Stimulated activated CD8-positive, alpha-beta memory T cell treated with anti-CD3 and anti-CD28 coated beads, Interleukin-7, amount 100 ng/mL, for 24 hours (primary cell): ENCODE measurements around the gene ST3GAL3.

Experiments used
- DNase-seq: peaks from one replicate; pipeline ENCODE4 v3.0.0-alpha.2; 2020; ENCODE audit warnings: low read depth

ST3GAL3 gene

DNA sequence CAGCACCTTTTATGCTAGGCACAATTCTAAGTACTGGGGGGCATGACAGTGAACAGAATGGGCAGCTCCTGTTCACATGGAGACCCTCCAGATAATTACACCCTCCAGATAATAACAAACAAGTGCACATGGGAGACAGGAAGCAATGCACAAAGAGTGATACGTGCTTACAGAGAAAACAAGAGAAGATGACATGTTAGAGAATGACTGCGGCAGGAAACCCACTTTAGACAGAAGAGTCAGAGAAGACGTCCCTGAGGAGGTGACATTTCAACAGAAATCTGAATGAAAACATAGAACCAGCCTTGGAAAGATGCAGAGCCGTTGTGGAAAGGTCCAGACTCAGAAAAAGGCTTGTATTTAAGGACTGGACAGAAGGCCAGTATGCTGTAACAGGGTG, 171.5 kb downstream of the ST3GAL3 start:
- no peak for DNase-seq

GRCh38 chr1:43879414-43879813, 172.1 kb downstream of the ST3GAL3 start:
- no peak for DNase-seq

GRCh38 chr1:43879996-43880395, 172.7 kb downstream of the ST3GAL3 start:
- DNase-seq: no peak

DNA sequence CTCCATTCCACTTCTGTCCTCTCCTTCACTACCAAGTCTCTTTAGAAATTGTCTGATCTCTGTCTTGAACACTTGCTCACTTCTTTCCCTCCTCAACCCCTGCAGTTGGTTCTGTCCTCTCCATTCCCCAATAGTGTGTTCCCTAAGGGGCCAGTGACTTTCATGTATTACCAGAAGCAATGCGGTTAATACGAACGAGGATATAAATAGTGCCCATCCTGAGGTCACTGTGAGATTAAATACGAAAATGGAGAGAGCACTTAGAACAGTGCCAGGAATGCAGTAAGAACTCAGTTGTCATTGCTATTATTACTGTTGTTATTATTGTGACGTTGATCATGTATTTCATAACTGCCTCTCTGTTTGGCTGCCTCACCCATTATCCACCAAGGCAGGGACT, 173.3 kb downstream of the ST3GAL3 start:
- DNase-seq: no peak

DNA sequence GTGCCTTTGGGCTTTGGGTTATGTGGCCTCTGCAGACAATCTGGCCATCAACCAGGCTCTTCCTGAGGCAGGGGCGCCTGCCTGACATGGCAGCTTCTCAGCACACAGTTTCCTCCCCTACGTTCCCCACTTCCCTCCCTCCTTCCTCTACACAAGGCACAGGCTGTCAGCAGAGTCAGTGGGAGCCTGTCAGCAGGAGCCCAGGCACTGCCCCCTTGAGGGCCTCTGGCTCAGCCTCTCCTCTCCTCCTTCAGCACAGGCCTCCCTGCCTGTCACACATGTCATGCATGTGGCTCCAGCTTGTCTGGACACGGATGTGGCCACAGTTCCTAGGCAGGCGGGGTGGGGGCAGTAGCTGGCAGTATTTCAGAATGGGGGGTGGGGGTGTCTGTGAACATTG, 174.1 kb downstream of the ST3GAL3 start:
- no peak for DNase-seq

DNA sequence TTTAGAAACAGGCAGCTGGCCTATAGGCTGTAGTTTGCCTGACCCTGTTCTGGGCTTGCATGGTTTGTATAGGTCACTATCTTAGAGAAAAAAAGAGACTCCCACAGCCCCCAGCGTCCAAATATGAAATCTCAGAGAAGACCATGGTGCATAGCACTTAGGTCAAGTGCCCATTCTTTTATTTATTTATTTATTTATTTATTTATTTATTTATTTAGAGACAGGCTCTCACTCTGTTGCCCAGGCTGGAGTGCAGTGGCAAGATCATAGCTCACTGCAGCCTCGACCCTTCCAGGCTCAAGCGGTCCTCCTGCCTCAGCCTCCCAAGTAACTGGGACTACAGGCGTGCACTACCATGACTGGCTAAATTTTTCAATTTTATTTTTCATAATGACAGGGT, 175.4 kb downstream of the ST3GAL3 start:
- DNase-seq: no peak

DNA sequence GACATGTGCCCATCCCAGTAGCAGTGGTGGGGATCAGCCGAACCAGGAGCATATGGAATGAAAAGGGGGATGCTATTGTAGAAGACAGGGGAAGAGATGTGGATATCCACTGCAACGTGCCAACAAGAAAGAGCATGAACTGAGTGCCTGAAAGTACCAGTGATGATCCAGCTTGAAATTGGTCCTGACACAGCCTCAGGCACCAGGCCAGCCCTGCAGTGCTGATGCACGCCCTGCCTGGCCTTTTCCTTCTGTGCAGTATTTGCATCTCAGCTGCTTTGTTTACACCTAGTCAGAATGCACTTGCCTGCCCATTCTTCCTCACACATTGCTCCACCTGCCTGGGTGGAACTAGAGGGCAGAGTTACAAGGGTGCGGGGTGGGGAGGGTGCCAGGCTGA, 176.0 kb downstream of the ST3GAL3 start:
- no peak for DNase-seq

DNA sequence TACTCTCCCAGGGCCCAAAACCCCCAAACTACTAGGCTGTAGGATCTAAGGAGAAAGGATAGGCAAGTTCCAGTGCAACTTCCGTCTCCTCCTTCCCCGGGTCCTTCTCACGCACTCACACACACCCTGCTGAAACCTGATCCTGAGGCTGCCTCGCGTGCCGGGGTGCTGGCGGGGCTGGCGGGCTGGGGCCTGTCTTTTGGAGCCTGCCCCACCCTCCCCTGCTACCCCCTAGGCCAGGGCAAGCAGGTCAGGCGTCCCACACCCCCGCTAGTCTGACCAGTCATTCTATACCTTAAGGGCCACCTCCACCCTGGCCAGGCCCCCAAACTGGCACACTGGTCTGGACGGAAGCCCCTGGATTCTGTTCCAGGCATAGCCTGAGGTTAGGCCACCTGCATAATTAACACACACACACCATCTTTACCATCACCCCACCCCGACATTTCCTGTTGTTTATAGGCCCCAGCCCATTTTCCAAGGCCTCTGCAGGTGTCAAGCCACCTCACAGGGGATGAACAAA, 178.0 kb downstream of the ST3GAL3 start:
- no peak for DNase-seq

- no peak for DNase-seq
These were observed 180.4 kb downstream of the ST3GAL3 start for GRCh38 chr1:43887748-43888147.

DNA sequence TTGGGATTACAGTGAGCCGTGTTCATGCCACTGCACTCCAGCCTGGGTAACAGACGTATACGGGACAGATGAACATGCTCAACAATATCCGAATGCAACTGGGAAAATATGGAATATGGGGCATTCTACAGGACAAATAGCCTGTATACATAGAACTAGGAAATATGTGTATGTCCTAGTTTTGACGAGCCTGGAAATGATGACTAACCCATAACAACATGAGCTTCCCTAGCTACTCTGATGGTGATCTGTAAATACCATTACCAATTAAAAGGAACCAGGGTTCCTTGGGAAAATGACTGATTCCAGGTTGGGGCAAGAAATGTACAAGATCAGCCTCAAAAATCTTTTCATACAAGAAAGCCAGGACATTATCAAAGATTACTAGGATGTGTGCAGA, 183.5 kb downstream of the ST3GAL3 start:
- no peak for DNase-seq

DNA sequence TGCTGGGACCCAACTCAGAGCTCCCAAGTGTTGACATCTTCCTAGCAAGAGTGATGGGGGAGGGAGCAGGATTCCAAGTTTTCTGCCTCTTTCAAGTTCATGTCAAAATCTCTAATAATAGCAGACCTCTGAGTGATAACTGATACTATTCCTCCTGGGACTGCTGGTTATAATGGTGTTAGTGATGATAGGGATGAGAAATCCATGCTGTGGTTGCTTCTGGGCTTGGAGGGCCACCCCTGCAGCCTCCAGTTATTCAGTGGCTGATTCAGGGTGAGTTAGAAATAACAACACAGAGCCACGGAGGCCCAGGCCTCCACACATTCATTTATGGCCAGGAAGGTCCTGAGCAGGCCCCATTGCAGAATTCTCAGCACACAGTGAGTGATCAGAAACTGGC, 185.7 kb downstream of the ST3GAL3 start:
- no peak for DNase-seq

DNA sequence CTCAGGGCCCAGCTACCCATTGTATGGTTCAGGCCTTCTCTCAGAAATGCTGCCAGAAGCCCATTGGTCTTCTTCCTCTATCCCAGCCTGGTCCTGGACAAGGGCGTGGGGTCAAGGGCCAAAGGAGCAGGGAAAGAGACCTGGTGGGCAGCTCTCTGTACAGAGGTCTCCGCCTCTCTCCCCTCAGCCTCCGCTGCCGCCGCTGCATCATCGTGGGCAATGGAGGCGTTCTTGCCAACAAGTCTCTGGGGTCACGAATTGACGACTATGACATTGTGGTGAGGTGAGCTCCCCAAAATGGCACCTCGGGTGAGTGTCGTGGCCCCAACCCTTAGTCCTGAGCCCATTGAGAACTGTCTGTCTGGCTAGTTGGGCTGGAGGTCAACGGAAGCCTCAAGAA, 191.6 kb downstream of the ST3GAL3 start:
- DNase-seq: no peak

GRCh38 chr1:43900386-43900785, 193.1 kb downstream of the ST3GAL3 start:
- DNase-seq: no peak

GRCh38 chr1:43901196-43901961, 194.0 kb downstream of the ST3GAL3 start:
- DNase-seq: no peak

GRCh38 chr1:43902058-43902831, 194.9 kb downstream of the ST3GAL3 start:
- DNase-seq: no peak

DNA sequence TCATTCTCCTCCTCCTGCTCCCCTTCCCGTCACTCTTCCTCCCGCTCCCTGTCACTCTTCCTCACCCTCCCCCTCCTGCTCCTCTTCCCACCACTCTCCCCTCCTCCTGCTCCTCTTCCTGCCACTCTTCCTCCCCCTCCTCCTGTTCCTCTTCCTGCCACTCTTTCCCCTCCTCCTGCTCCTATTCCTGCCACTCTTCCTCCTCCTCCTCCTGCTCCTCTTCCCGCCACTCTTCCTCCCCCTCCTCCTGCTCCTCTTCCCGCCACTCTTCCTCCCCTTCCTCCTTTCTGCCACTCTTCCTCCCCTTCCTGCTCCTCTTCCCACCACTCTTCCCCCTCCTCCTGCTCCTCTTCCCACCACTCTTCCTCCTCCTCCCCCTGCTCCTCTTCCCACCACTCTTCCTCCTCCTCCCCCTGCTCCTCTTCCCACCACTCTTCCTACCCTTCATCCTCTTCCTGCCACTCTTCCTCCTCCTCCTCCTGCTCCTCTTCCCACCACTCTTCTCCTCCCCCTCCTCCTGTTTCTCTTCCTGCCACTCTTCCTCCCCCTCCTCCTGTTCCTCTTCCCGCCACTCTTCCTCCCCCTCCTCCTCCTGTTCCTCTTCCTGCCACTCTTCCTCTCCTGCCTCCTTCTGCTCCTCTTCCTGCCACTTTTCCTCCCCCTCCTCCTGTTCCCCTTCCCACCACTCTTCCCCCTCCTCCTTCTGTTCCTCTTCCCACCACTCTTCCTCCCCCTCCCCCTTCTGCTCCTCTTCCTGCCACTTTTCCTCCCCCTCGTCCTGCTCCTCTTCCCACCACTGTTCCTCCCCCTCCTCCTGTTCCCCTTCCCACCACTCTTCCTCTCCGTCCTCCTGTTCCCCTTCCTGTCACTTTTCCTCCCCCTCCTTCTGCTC, 197.6 kb downstream of the ST3GAL3 start:
- no peak for DNase-seq

DNA sequence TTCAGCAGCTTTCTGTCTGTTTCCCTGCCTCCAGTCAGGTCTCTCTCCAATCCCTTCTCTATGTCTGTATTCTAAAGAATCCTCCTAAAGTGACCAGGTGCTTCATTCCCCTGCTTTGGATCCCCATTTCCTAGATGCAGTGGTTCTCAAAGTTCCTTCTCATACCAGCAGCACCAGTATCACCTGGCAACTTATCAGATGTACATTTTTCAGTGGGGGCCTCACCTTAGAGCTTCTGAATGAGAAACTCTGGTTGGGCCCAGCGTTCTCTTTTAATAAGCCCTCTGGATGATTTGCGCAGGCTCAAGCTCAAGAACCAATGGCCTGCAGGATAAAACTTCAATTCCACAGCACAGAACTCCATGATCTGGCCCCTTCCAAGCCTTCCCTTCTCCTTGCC, 200.9 kb downstream of the ST3GAL3 start:
- no peak for DNase-seq

DNA sequence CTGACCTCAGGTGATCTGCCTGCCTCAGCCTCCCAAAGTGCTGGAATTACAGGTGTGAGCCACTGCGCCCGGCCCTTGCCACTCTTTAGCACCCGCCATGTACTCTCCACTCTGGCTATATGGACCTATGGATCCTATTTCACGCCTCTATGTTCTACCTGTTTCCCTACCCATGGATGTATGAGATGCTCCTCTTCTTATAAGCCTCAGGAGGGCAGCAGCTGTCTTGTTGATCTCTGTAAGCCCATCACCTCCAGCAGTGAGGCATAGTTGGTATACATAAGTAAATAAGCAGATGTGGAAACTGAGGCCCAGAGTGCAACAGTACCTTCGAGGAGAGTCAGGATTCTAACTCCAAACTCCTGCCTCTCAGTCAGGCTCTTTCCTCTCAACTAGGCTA, 201.5 kb downstream of the ST3GAL3 start:
- no peak for DNase-seq

- no peak for DNase-seq
These were observed 203.0 kb downstream of the ST3GAL3 start for GRCh38 chr1:43910343-43910742.

DNA sequence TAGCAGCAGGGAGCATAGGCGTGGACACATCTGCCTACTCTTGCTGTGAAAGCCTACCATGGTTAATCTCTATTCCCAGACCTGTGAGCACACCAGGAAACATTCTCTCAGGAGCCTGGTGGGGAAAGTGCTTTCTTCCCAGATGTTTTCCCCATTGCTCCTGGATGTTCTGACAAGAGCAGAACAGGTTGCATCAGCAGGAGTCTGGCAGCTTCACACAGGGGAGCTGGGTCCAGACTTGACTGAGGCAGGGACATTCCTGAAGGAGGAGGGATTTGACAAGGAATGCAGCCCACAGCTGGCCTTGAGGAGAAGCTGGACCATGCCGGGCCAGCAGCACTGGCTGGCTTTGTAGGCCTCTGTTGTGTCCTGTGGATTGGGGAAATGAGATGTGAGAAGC, 205.3 kb downstream of the ST3GAL3 start:
- no peak for DNase-seq

- DNase-seq: no peak
These were observed 205.7 kb downstream of the ST3GAL3 start for GRCh38 chr1:43913051-43913501.

GRCh38 chr1:43913666-43914360, 206.5 kb downstream of the ST3GAL3 start:
- no peak for DNase-seq
